ENCODE measurements around the gene MUC4.
"Not testable (repeated sequence)": the region's sequence is repeated elsewhere in the genome, so short reads cannot be mapped to it uniquely, and the experiment has no call there.

DNA sequence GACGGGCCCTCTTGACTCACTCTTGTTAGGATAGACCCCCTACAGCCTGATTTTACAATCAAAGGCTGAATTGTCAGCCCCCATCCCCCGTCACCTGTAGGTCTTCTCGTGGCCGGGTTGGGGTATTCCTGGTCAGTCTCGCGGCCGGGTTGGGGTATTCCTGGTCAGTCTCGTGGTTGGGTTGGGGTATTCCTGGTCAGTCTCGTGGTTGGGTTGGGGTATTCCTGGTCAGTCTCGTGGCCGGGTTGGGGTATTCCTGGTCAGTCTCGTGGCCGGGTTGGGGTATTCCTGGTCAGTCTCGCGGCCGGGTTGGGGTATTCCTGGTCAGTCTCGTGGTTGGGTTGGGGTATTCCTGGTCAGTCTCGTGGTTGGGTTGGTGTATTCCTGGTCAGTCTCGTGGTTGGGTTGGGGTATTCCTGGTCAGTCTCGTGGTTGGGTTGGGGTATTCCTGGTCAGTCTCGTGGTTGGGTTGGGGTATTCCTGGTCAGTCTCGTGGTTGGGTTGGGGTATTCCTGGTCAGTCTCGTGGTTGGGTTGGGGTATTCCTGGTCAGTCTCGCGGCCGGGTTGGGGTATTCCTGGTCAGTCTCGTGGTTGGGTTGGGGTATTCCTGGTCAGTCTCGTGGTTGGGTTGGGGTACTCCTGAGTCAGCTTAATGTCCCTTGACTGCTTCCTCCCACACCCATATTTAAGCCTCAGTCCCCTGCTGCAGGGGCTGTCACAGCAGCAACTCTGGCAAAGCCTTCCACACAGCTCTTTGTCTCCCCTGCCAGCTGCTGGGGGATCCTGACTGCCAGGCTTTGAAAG is 40.7 kb downstream of the MUC4 start:
- not testable (repeated sequence) for TF ChIP-seq EZH2 (IDR thresholded peaks at IDR 0.05); POLR2AphosphoS5 (IDR thresholded peaks at IDR 0.05; ENCODE audit: borderline replicate concordance, low read depth, low read length)

Data from SK-N-MC (cell line).